ENCODE data around the gene SALL1. TPM values are rescaled to one million over a fixed set of nuclear protein-coding genes. Genes with fewer than 3 reads are reported as not detected.

SALL1 gene
- total and polyA plus RNA-seq, 8 donors, result 0.04 to 0.97 (median 0.40) TPM; not detected in 2

- no peak for DNase-seq
- no peak overlapping the region for H3K4me3 ChIP-seq
- H3K9me3 ChIP-seq, result no peaks in the 10 kb centered on the region
- H3K36me3 ChIP-seq, result no peaks in the 10 kb centered on the region
- peaks cover 0 to 72% of the 10 kb centered on the region in 2 donors for H3K27me3 ChIP-seq
- intact Hi-C loops (cut with DNase I), result no loop called here
- no peak for ATAC-seq
- no peak overlapping the region for H3K27ac ChIP-seq
- TF ChIP-seq, protein P1, sequence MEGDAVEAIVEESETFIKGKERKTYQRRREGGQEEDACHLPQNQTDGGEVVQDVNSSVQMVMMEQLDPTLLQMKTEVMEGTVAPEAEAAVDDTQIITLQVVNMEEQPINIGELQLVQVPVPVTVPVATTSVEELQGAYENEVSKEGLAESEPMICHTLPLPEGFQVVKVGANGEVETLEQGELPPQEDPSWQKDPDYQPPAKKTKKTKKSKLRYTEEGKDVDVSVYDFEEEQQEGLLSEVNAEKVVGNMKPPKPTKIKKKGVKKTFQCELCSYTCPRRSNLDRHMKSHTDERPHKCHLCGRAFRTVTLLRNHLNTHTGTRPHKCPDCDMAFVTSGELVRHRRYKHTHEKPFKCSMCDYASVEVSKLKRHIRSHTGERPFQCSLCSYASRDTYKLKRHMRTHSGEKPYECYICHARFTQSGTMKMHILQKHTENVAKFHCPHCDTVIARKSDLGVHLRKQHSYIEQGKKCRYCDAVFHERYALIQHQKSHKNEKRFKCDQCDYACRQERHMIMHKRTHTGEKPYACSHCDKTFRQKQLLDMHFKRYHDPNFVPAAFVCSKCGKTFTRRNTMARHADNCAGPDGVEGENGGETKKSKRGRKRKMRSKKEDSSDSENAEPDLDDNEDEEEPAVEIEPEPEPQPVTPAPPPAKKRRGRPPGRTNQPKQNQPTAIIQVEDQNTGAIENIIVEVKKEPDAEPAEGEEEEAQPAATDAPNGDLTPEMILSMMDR (IDR thresholded peaks at IDR 0.05), result no peak
- no peaks in the 10 kb centered on the region for H3K4me1 ChIP-seq
These were observed 29.2 kb downstream of the SALL1 start for GRCh38 chr16:51121850-51122249.

DNA sequence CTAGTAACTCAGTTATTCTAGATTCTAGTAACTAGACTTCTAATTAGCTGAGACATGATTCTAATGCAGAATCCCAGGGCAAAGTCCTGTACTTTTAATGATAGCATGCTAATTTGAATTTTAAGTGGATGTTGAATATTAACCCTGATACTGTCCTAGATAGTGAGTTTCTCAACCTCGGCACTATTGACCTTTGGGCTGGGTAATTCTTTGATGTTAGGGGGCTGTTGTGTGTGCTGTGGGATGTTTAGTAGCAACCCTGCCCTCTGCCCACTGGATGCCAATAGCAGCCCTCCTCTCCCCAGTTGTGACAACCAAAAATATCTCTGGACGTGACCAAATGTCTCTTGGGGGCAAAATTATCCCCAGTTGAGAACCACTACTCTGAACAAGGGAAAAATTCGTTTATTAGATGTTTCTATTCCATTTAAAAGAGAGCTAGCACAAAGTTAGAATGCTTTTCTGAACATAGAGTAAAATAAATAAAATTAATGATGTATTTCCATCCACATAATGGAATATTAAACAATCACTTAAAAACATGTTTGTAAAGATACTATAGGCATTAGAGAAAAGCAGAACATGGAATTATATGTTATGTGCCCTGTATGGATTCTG, 30.2 kb downstream of the SALL1 start:
- H3K27ac ChIP-seq, result no peak overlapping the region
- no peaks in the 10 kb centered on the region for H3K9me3 ChIP-seq
- no peak for ATAC-seq
- no peaks in the 10 kb centered on the region for H3K4me1 ChIP-seq
- DNase-seq, result no peak
- no peak overlapping the region for H3K4me3 ChIP-seq
- intact Hi-C loops (cut with DNase I), result no loop called here
- H3K27me3 ChIP-seq, result peaks cover 0 to 77% of the 10 kb centered on the region in 2 donors
- TF ChIP-seq, protein P1 (IDR thresholded peaks at IDR 0.05), result no peak
- H3K36me3 ChIP-seq, result no peaks in the 10 kb centered on the region

GRCh38 chr16:51119973-51120729, 30.9 kb downstream of the SALL1 start:
- no peak overlapping the region for H3K4me3 ChIP-seq
- ATAC-seq, result no peak
- intact Hi-C loops (cut with DNase I), result no loop called here
- H3K27me3 ChIP-seq, result peaks cover 0 to 78% of the 10 kb centered on the region in 2 donors
- no peaks in the 10 kb centered on the region for H3K9me3 ChIP-seq
- no peaks in the 10 kb centered on the region for H3K4me1 ChIP-seq
- TF ChIP-seq, protein P1 (IDR thresholded peaks at IDR 0.05), result no peak
- H3K36me3 ChIP-seq, result no peaks in the 10 kb centered on the region
- H3K27ac ChIP-seq, result no peak overlapping the region
- no peak for DNase-seq

DNA sequence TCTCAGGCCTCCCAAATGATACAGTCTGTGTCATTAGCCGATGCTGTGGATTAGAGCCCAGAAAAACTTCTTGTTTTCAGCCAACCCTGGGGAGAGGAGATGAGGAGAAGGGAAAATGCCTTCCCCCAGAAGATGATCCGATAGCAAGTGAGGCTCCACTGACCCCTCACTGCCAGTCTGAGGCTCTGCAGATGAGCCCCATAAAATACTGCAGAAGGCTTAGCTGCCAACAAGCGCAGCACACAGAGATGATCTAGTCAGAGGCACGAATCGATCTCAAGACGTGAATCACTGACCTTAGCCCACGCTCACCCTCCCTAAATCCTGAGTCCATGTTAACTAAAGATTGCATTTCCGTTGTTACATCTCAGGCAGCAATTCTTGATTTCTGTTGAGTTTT, 31.5 kb downstream of the SALL1 start:
- DNase-seq (no peak), ATAC-seq (no peak)
- intact Hi-C loops (cut with DNase I), result no loop called here
- Histone ChIP-seq H3K36me3 (no peaks in the 10 kb centered on the region), H3K4me1 (no peaks in the 10 kb centered on the region), H3K27ac (no peak overlapping the region), H3K9me3 (no peaks in the 10 kb centered on the region), H3K4me3 (no peak overlapping the region), H3K27me3 (peaks cover 0 to 78% of the 10 kb centered on the region in 2 donors)
- TF ChIP-seq, protein P1 (IDR thresholded peaks at IDR 0.05), result no peak

GRCh38 chr16:51116353-51116752, 34.7 kb downstream of the SALL1 start:
- no peak for DNase-seq
- TF ChIP-seq, protein P1 (IDR thresholded peaks at IDR 0.05), result no peak
- no peak overlapping the region for H3K4me3 ChIP-seq
- no peaks in the 10 kb centered on the region for H3K4me1 ChIP-seq
- H3K36me3 ChIP-seq, result no peaks in the 10 kb centered on the region
- H3K27me3 ChIP-seq, result peaks cover 22 to 79% of the 10 kb centered on the region in 2 donors
- no peaks in the 10 kb centered on the region for H3K9me3 ChIP-seq
- H3K27ac ChIP-seq, result no peak overlapping the region
- ATAC-seq, result no peak
- intact Hi-C loops (cut with DNase I), result no loop called here

All from left lung (tissue), 10 donors.